Right lung (tissue), 5 donors: ENCODE measurements around the gene MIEF2. TPM values are rescaled to one million over a fixed set of nuclear protein-coding genes. Genes with fewer than 3 reads are reported as not detected.
"Not testable (repeated sequence)": the region's sequence is repeated elsewhere in the genome, so short reads cannot be mapped to it uniquely, and the experiment has no call there.

Experiments
- DNase-seq, 2 donors: peaks; one replicate each; pipeline ENCODE4 v3.0.0-alpha.2; 2013
- polyA plus RNA-seq, 5 donors: library from polyadenylated mRNA; unstranded; fragments of 120-200 nt; gene quantifications; one replicate each; pipeline versions ENCODE4 v1.2.1 to v1.2.3, GENCODE V29; 2013; ENCODE audit warnings: inconsistent platforms in 1 of 5, low replicate concordance in 1 of 5; ENCODE audit not compliant: insufficient read length in 5 of 5, insufficient read depth in 1 of 5

MIEF2 gene
- polyA plus RNA-seq, 5 donors, result 7.3 to 12.9 (median 10.3) TPM

DNA sequence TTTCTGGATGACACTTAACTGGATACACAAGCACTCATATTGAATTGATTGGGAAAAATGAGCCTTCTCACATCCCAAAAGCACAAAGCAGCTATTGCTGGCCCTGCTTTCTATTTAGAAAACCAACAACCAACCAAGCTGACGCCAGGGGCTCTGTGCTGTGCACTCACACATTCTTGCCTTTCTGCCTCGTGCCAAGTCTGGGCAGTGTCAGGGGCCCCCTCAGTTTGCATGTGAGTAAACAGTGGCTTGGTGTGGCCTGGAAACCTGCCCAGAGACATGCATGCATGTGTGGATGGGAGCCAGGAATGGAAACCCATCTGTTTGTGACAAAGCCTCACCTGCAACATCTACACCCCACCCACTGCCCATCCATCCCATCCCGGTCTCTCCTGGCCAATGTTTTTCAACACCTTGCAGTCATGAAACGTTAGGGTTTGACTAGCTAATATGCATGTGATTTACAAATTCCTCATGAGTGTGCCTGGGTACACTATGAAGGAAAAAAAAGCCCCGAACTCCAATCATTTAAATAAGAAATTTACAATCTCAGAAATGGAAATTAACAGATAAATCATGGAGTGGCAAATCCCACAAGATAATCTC, 20.4 kb downstream of the MIEF2 start:
- no peak for DNase-seq

DNA sequence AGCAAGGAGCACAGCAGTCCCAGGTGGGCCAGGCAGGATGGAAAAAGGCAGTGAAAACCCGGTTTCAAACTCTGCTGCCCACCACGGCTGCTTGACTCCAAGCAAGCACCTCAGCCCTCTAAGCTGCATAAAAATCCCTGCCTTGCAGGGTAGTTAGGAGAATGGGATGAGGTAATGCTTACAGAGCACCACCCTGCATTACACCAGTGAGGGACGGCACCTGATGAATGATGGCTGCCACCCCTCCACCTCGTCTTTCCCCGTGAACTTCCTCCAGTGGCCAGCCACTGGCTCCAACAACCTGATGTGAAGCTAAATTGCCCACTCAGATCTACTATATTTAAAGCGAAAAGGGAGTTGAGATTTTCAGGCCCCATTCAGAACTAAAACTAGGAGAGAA, 21.3 kb downstream of the MIEF2 start:
- no peak for DNase-seq

DNA sequence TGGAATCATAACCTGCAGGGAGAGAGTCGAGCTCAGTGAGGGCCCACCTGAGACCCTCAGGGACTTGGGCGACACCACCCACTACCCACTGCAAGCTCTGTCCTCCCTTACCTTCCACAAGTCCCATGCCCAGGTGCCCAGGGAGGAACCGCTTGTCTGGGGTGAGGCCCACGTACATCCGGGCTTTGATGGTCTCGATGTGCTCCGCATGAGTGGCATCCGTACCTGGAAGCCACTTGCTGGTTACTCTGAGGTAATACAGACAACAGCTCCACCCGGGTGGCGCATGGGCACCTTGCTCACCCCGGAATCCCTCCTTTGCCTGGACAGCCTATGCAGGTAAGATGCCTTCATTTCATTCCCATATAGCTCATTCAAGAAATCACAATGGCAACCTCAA, 24.8 kb downstream of the MIEF2 start:
- no peak for DNase-seq

DNA sequence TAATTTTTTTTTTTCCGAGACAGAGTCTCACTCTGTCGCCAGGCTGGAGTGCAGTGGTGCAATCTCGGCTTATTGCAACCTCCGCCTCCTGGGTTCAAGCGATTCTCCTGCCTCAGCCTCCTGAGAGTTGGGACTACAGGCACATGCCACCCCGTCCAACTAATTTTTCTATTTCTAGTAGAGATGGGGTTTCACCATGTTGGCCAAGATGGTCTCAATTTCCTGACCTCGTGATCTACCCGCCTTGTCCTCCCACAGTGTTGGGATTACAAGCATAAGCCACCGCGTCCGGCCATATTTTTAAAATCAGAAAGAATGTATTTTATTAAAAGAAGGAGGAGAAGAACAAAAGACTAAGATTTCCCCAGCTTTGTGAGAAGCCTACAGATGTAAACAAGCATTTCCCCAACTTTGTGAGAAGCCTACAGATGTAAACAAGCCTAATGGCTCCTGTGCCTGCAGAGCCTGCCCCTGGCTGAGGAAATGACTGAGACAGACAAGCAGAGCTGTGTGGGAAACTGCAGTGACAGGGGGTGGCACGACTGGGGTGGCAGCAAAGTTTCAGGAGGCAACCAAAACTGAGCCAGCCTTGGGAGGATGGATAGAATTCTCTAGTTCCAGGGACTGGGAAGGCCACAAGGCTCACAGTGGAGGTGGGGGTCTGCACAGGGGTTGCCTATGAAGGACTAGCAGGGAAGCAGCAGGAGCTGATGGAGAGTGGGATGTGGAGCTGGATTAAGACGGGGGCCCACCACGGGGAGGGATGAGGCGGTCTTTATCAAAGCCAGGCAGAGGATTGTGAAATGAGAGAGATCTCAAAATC, 31.5 kb downstream of the MIEF2 start:
- no peak for DNase-seq

DNA sequence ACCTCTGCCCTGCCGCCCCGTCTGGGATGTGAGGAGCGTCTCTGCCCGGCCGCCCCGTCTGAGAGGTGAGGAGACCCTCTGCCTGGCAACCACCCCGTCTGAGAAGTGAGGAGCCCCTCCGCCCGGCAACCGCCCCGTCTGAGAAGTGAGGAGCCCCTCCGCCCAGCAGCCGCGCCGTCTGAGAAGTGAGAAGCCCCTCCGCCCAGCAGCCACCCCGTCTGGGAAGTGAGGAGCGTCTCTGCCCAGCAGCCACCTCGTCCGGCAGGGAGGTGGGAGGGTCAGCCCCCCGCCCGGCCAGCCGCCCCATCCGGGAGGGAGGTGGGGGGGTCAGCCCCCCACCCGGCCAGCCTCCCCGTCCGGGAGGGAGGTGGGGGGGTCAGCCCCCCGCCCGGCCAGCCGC, 37.6 kb downstream of the MIEF2 start:
- not testable (repeated sequence) for DNase-seq

DNA sequence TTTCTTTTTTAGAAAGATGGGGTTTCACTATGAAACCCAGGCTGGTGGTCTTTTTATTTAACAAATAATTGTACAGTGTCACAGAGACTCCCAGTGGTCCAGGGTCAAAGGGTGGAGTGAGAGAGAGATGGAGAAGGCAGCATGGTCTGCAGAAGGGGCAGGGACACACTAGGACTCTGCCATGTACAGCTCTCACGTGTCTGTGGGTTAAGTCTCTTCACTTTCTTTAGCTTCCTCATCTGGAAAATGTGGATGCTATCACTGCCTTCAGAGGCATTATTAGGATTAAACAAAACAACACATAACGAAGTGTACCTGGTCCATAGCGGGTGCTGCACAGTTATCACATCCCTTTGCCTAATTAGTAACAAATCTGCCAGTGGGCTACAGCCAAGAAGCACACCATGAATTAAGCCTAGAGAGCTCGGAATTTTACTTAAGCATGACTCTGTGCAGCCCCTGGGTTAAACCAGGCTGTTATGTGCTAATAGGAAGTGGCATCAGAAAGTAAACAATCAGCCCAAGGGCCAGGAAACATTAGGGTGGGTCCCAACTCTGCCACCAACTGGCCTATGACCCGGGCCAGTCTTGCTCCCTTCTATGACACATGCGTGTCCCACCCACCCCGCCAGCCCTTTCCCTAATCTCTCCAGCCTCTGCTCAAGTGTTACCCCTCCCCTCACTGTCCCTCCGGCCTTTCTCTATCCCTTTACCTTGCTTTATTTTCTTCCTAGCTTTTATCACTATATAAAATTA, 40.4 kb downstream of the MIEF2 start:
- no peak for DNase-seq

DNA sequence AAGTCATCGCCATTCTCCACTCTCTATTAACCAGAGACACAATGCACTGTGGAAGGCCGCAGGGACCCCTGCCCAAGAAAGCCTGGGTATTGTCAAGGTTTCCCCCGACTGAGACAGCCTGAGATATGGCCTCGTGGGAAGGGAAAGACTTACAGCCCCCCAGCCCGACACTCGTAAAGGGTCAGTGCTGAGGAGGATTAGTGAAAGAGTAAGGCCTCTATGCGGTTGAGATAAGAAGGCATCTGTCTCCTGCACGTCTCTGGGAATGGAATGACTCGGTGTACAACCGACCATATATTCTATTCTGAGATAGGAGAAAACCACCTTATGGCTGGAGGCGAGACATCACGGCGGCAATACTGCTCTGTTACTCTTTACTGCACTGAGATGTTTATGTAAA, 42.7 kb downstream of the MIEF2 start:
- not testable (repeated sequence) for DNase-seq

DNA sequence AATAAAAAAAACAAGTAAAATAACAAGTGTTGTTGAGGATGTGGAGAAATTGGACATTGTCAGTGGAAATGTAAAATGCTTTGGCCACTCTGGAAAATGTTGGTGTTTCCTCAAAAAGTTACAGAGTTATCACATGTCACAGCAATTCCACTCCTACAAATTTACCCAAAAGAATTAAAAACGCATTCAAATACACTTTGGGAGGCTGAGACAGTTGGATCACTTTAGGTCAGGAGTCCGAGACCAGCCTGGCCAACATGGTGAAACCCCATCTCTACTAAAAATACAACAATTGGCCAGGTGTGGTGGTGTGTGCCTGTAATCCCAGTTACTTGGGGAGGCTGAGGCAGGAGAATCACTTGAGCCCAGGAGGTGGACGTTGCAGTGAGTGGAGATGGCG, 48.7 kb downstream of the MIEF2 start:
- no peak for DNase-seq

DNA sequence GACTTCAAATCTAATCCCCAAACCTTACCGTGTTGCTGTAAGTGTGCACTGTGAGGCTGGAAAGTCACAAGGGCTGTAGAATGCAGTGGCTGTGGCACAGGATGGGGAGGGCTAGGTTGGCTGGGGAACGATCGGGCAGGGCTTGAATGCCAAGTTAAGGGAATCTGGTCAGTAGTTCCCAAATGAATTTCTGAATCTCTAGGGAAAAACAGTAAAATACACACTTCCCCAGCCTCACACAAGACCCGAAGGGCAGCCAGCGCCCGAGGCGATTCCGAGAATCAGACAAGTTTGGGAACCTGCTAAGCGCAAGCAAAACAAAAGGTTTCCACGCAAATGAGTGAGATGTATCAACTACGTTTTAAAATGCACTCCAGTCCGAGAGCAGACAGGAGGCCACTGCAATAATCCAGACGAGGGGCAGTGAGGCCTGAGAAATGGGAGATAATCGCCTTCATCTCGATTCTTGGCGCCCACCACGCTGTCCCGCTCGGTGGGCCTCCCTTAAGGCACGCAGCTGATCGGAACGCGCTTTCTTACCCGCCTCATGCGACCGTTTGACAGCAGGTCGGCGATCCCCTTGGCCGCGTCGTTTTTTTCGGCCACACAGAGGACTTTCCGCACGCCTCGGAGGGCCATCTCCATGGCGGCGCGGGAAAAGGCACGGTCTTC, 53.7 kb downstream of the MIEF2 start:
- DNase-seq, result no peak

DNA sequence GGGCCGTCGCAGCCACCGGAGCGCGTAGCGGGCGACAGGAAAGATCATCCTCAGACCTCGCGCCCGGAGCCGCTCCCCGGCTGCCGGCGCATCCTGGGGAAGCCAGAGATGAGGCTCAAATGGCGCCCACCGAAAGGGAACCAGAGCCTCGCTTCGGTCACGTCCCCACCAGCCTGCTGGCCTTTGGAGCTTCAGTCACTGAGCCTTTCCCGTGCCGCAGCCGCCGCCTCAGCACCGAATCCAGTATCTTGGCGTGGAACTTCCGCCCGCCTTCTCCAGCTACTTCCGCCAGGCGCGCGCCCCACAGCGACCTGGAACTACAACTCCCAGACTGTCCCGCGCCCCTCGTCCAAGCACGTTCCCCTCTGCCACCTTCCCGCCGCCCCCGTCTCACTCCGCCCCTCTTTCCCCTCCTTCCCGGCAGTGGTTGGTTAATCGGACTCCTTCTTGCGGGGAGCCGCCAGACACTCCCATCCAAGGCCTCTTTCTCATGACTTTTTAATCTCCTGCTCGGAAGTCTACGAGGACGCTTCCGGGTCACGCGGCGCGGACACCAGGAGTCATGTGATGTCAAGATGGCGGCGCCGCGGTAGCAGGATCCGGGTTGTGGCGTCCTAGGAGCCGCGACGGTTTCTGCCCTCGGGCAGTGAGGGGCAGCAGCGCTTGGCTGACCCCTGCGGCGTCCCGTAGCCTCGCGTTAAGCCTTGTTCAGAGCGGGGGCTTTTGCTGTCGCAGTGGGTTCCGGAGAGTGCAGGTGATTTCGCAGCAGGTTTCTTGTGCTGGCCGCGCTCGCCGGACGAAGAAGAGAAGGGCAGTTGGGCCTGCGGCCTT, 54.5 kb downstream of the MIEF2 start, which contains the start of the genes SMCR8 and TOP3A:
Gene SMCR8, plus strand, starts transcription at position 563 of the 831 bp plus-strand sequence. CDS start 497 bp downstream, outside the sequence.
Gene TOP3A, minus strand, starts transcription at position 264 of the 831 bp plus-strand sequence. Its CDS starts 216 bp downstream, at position 48.
- DNase-seq, result peak; percentile 96 to 98

DNA sequence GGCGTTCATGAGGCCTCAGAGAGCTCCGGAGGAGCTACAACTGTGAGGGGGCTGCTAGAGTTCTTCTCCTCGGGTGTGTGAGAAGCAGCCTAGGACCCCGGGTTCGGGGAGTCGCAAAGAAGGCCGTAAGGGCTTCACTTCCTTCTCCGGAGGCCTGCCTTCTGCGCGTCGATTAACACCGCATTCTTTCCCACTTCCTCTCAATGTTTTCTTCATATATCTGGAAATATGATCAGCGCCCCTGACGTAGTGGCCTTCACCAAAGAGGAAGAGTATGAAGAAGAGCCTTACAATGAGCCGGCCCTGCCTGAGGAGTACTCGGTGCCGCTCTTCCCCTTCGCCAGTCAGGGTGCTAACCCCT, 55.1 kb downstream of the MIEF2 start:
- DNase-seq, result no peak

DNA sequence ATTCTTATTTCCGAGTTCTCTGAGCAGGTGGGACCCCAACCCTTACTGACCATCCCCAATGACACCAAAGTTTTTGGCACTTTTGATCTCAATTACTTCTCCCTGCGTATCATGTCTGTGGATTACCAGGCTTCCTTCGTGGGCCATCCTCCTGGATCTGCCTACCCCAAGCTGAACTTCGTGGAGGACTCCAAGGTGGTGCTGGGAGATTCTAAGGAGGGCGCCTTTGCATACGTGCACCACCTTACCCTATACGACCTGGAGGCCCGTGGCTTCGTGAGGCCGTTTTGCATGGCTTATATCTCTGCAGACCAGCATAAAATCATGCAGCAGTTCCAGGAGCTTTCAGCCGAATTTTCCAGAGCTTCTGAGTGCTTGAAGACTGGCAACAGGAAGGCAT, 55.5 kb downstream of the MIEF2 start:
- no peak for DNase-seq

Other genes with a start within 250 kb of the MIEF2 start
- gene ATPAF2, start 221.5 kb upstream of the MIEF2 start, polyA plus RNA-seq, result 10 to 100 TPM; 22.0 to 23.9 (median 22.9) TPM
- 10 to 100 TPM; 12.8 to 14.9 (median 13.1) TPM for gene GID4, start 221.3 kb upstream of the MIEF2 start, polyA plus RNA-seq
- gene DRG2, start 172.7 kb upstream of the MIEF2 start, polyA plus RNA-seq, result 10 to 100 TPM; 31.4 to 42.0 (median 38.4) TPM
- gene MYO15A, start 151.9 kb upstream of the MIEF2 start, polyA plus RNA-seq, result 1 to 10 TPM; 1.7 to 3.0 (median 2.2) TPM
- 10 to 100 TPM; 46.8 to 75.1 (median 59.2) TPM for gene ALKBH5, start 76.8 kb upstream of the MIEF2 start, polyA plus RNA-seq
- 10 to 100 TPM; 25.0 to 39.9 (median 33.3) TPM for gene LLGL1, start 35.0 kb upstream of the MIEF2 start, polyA plus RNA-seq
- gene FLII, start 1.9 kb upstream of the MIEF2 start, polyA plus RNA-seq, result 100 to 1,000 TPM; 104 to 163 (median 131) TPM
- gene TOP3A, start 54.3 kb downstream of the MIEF2 start, polyA plus RNA-seq, result 10 to 100 TPM; 42.6 to 58.6 (median 47.2) TPM
- gene SMCR8, start 54.6 kb downstream of the MIEF2 start, polyA plus RNA-seq, result 10 to 100 TPM; 10.6 to 14.1 (median 11.7) TPM
- 10 to 100 TPM; 22.3 to 27.9 (median 24.2) TPM for gene SHMT1, start 102.9 kb downstream of the MIEF2 start, polyA plus RNA-seq
- under 1 TPM; 0.51 to 0.94 (median 0.85) TPM for gene EVPLL, start 117.1 kb downstream of the MIEF2 start, polyA plus RNA-seq
- gene LGALS9C, start 216.1 kb downstream of the MIEF2 start, polyA plus RNA-seq, result under 1 TPM in 1 of 5 donors, not detected in 4; 0.13 TPM